H1 (cell line): Measurements from ENCODE around the gene WDFY4. TPM values are rescaled to one million over a fixed set of nuclear protein-coding genes. Genes with fewer than 3 reads are reported as not detected.

Experiments used
- CREB1 ChIP-seq: IDR thresholded peaks from 2 replicates; pipeline ENCODE4 v1.6.1; 2012; ENCODE audit warnings: inconsistent platforms
- CTCF ChIP-seq, 3 experiments: IDR thresholded peaks; 1 replicate in 2 of 3; 2 replicates in 1 of 3; pipeline versions ENCODE4 v1.5.1 to v1.6.1; 2011; ENCODE audit warnings: low read length in 3 of 3, mild to moderate bottlenecking in 3 of 3, inconsistent platforms in 2 of 3, low read depth in 1 of 3, moderate library complexity in 1 of 3; ENCODE audit not compliant: insufficient read depth in 1 of 3; ENCODE audit errors: control extremely low read depth in 1 of 3
- E2F6 ChIP-seq: IDR thresholded peaks from 2 replicates; pipeline ENCODE4 v1.6.1; 2012; ENCODE audit warnings: inconsistent platforms
- GTF2F1 ChIP-seq: IDR thresholded peaks from 2 replicates; pipeline ENCODE4 v1.6.1; 2012; ENCODE audit warnings: low read depth, low read length, improper control_type of control experiment, borderline replicate concordance
- RFX5 ChIP-seq: IDR thresholded peaks from 2 replicates; pipeline ENCODE4 v1.6.1; 2011; ENCODE audit warnings: low read depth, low read length, improper control_type of control experiment, borderline replicate concordance
- SIX5 ChIP-seq: IDR thresholded peaks from 2 replicates; pipeline ENCODE4 v1.6.1; 2011; ENCODE audit warnings: mild to moderate bottlenecking, low read depth, low read length
- SP1 ChIP-seq: IDR thresholded peaks from 2 replicates; pipeline ENCODE4 v1.6.1; 2011; ENCODE audit warnings: low read depth, low read length
- SRF ChIP-seq: IDR thresholded peaks from 2 replicates; pipeline ENCODE4 v1.6.1; 2011; ENCODE audit warnings: mild to moderate bottlenecking, low read depth, low read length, moderate library complexity
- TEAD4 ChIP-seq: IDR thresholded peaks from 2 replicates; pipeline ENCODE4 v1.6.1; 2012; ENCODE audit warnings: low read depth, low read length, inconsistent platforms, mixed read lengths
- polyA plus RNA-seq, 7 experiments: library from polyadenylated mRNA; depleted of rRNA in 3 of 7; stranded (reverse) in 5 of 7; unstranded in 2 of 7; fragments of >200 nt in 5 of 7; fragments of 200-250 nt in 2 of 7; gene quantifications; 1 replicate in 5 of 7; 2 replicates in 1 of 7; 4 replicates in 1 of 7; pipeline versions ENCODE4 v1.2.1 to v1.2.3, GENCODE V29; 2011 to 2013; ENCODE audit warnings: missing spikeins in 2 of 7, mixed read lengths in 2 of 7
- total RNA-seq: library from RNA; stranded (reverse); fragmentation: NEBNext Ultra II Directional; extraction: Animal tissue kit (Norgen Biotek cat#: 25700); gene quantifications from 2 replicates; pipeline ENCODE4 v1.2.1, GENCODE V29; 2021

WDFY4 gene
- total and polyA plus RNA-seq, 2 of the 8 experiments (the other 6 are each of a cell fraction or from before 2014, with no cell fraction given), result not detected

GRCh38 chr10:48670978-48671913, 13.4 kb upstream of the WDFY4 start (continued):
- TF ChIP-seq SRF (no peak), CREB1 (no peak), TEAD4 (no peak), RFX5 (no peak), GTF2F1 (no peak), SIX5 (no peak), SP1 (peak; percentile 86), E2F6 (peak; percentile 26; the same call in 1 of the 2 replicates), CTCF (IDR thresholded peaks at IDR 0.05; ENCODE audit: control extremely low read depth in 1 of 3, insufficient read depth in 1 of 3, low read depth in 1 of 3, low read length in 3 of 3) (no peak)
